AG09319 (cell line): ENCODE measurements around the gene OR1F1.
"Not testable (repeated sequence)": the region's sequence is repeated elsewhere in the genome, so short reads cannot be mapped to it uniquely, and the experiment has no call there.

Experiments
- DNase-seq: peaks from one replicate; pipeline ENCODE4 v3.0.0-alpha.2; 2010; ENCODE audit warnings: low read depth; ENCODE audit errors: extremely low read depth
- TF ChIP-seq, protein P1 (sequence below): IDR thresholded peaks from 2 replicates; pipeline ENCODE4 v1.5.1; 2011; ENCODE audit warnings: low read depth, mild to moderate bottlenecking, inconsistent platforms, low read length, moderate library complexity

The OR1F1 gene

DNA sequence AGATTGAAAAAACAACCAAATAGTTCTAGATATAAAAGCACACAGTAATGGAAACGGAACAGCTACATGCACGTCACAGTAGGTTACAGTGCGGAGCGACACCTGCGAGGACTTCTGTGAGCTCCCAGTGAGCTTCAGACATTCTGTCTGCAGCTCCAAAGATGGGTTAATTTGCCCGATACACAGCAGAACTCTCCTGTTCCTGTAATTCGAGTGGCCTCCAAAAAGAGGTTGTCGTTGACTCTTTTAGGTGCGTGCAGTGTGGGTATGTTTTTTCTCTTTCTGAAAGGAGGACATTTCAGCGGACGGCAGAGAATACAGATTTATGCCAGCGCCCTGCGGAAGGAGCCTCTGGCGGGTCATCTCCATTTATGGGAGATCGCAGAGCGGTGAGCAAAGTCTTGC, 2.9 kb downstream of the OR1F1 start:
- DNase-seq = no peak
- TF ChIP-seq, protein P1, sequence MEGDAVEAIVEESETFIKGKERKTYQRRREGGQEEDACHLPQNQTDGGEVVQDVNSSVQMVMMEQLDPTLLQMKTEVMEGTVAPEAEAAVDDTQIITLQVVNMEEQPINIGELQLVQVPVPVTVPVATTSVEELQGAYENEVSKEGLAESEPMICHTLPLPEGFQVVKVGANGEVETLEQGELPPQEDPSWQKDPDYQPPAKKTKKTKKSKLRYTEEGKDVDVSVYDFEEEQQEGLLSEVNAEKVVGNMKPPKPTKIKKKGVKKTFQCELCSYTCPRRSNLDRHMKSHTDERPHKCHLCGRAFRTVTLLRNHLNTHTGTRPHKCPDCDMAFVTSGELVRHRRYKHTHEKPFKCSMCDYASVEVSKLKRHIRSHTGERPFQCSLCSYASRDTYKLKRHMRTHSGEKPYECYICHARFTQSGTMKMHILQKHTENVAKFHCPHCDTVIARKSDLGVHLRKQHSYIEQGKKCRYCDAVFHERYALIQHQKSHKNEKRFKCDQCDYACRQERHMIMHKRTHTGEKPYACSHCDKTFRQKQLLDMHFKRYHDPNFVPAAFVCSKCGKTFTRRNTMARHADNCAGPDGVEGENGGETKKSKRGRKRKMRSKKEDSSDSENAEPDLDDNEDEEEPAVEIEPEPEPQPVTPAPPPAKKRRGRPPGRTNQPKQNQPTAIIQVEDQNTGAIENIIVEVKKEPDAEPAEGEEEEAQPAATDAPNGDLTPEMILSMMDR = no peak

- TF ChIP-seq, protein P1 = no peak
These were observed 4.5 kb downstream of the OR1F1 start for GRCh38 chr16:3192476-3193019.

GRCh38 chr16:3193221-3194212, 5.5 kb downstream of the OR1F1 start:
- DNase-seq = no peak
- TF ChIP-seq, protein P1 = no peak

More at GRCh38 chr16:3192476-3193019, 4.5 kb downstream of the OR1F1 start:
- no peak for DNase-seq

DNA sequence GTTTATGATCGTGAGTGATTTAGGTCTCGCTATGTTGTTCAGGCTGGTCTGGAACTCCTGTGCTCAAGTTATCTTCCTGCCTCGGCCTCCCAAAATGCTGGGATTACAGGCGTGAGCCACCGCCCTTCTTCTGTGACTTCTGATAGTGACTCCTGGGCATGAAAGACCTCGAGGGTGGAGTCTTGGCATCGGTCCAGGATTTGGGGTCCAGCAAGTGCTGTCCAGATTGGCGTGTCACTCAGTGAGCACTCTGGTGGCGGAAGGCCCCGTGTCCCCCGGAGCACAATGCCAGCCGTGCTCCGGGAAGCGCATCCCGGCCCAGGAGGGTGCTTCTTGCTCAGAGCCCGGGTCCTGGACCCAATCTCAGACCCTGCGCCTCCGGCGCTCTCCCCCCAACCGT, 6.8 kb downstream of the OR1F1 start:
- no peak for DNase-seq
- TF ChIP-seq, protein P1 = no peak

DNA sequence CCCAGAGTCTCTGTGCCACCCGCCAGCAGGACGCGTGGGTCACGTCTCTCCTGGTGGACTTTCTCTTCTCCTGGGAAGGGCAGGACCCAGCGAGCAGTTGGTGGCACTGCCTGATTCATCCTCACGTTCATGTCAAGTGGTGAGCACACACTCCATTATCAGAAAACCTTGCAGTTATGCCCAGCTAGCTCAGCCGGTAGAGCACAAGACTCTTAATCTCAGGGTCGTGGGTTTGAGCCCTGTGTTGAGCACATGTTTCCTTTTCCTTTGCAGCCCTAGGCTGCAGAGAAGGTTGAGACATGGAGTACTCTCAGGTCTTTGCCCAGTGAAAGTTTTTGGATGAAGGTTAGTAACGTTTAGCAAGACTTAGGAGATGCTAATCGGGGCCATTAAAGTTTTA, 8.0 kb downstream of the OR1F1 start:
- DNase-seq = no peak

GRCh38 chr16:3197694-3198333, 9.8 kb downstream of the OR1F1 start:
- not testable (repeated sequence) for DNase-seq

More for the DNA sequence above, 8.0 kb downstream of the OR1F1 start:
- TF ChIP-seq, protein P1 = no peak

- DNase-seq = no peak
- TF ChIP-seq, protein P1 = no peak
These were observed 10.5 kb downstream of the OR1F1 start for GRCh38 chr16:3198334-3199072.
